Testis (tissue), 3 donors: Measurements from ENCODE around the gene DPP10. TPM values are rescaled to one million over a fixed set of nuclear protein-coding genes. Genes with fewer than 3 reads are reported as not detected.

Source experiments
- DNase-seq: peaks from one replicate; pipeline ENCODE4 v3.0.0-alpha.2; 2019
- H3K27ac ChIP-seq, 2 donors: fragments of 200-600 bp; sonication (generic); one replicate each; pipeline ENCODE4 v1.5.1; 2019
- H3K27me3 ChIP-seq: fragments of 200-600 bp; sonication (generic); one replicate; pipeline ENCODE4 v1.5.1; 2019
- H3K36me3 ChIP-seq: fragments of 200-600 bp; sonication (generic); one replicate; pipeline ENCODE4 v1.5.1; 2017; ENCODE audit warnings: low read depth; ENCODE audit errors: missing control alignments
- H3K4me1 ChIP-seq: fragments of 200-600 bp; sonication (generic); one replicate; pipeline ENCODE4 v1.5.1; 2019
- H3K4me3 ChIP-seq, 2 donors: fragments of 200-600 bp; sonication (generic); one replicate each; pipeline ENCODE4 v1.5.1; 2017 to 2019
- H3K9me3 ChIP-seq: fragments of 200-600 bp; sonication (generic); one replicate; pipeline ENCODE4 v1.5.1; 2017
- POLR2A ChIP-seq: fragments of 450-650 bp; IDR thresholded peaks from one replicate; pipeline ENCODE4 v1.6.1; 2017; ENCODE audit warnings: antibody characterized with exemption, mild to moderate bottlenecking, moderate library complexity
- WGBS, 2 donors: methylation state at CpG; one replicate each; pipeline ENCODE4 v1.1.5; 2018; 5-methylcytosine and 5-hydroxymethylcytosine counted together
- intact Hi-C: fragments of 100-400 bp; cut with DNase I; formaldehyde crosslinking; loops from one replicate; pipeline ENCODE4 v1.15.1; 2023; ENCODE audit warnings: low total_unique reads
- polyA plus RNA-seq: library from polyadenylated mRNA; stranded (reverse); fragments of 350-450 nt; fragmentation: Illumina TruSeq; extraction: RNeasy Lipid Tissue Mini Kit (QIAGEN cat#74804); gene quantifications from one replicate; pipeline ENCODE4 v1.2.3, GENCODE V29; 2014; ENCODE audit warnings: low read depth, low replicate concordance; ENCODE audit not compliant: insufficient read depth
- total RNA-seq, 2 donors: library from RNA; depleted of rRNA; stranded (reverse); fragments of >200 nt; gene quantifications; one replicate each; pipeline ENCODE4 v1.2.3, GENCODE V29; 2016
- TF ChIP-seq, protein P1 (sequence below), 3 experiments: fragments of 450-650 bp in 2 of 3; fragments of 200-600 bp in 1 of 3; sonication (generic) in 1 of 3; IDR thresholded peaks; one replicate each; pipeline ENCODE4 v1.5.1; 2016 to 2019; ENCODE audit warnings: antibody characterized with exemption in 3 of 3, mild to moderate bottlenecking in 2 of 3, moderate library complexity in 1 of 3

Gene DPP10
- total and polyA plus RNA-seq, 3 donors from 2014 or later, result 1.7 to 6.7 (median 6.7) TPM

DNA sequence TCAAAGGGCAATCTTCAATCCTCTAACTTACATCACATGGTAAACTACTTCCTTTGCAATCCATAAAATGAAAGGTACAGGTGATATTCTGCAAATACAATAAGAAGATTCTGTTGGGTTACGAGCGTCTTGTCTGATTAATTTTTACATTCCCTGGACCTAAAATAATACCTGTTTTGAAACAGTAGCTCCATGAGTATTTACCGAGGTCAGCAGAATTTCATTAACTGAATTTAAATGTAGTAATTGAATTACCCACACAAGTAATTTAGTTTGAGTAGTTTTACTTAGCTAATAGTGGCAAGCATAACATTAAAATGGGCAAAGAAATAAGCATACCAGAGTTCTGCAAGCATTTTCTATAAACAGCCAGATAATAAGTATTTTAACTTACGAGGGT is 652.0 kb downstream of the DPP10 start:
- TF ChIP-seq, protein P1, sequence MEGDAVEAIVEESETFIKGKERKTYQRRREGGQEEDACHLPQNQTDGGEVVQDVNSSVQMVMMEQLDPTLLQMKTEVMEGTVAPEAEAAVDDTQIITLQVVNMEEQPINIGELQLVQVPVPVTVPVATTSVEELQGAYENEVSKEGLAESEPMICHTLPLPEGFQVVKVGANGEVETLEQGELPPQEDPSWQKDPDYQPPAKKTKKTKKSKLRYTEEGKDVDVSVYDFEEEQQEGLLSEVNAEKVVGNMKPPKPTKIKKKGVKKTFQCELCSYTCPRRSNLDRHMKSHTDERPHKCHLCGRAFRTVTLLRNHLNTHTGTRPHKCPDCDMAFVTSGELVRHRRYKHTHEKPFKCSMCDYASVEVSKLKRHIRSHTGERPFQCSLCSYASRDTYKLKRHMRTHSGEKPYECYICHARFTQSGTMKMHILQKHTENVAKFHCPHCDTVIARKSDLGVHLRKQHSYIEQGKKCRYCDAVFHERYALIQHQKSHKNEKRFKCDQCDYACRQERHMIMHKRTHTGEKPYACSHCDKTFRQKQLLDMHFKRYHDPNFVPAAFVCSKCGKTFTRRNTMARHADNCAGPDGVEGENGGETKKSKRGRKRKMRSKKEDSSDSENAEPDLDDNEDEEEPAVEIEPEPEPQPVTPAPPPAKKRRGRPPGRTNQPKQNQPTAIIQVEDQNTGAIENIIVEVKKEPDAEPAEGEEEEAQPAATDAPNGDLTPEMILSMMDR (IDR thresholded peaks at IDR 0.05), result no peak
- no peak for TF ChIP-seq POLR2A
- Histone ChIP-seq H3K4me1 (no peaks in the 10 kb centered on the region), H3K4me3 (no peak overlapping the region), H3K27me3 (no peaks in the 10 kb centered on the region), H3K27ac (no peak overlapping the region), H3K9me3 (no peaks in the 10 kb centered on the region), H3K36me3 (no peaks in the 10 kb centered on the region)
- intact Hi-C loops, result no loop called here
- no peak for DNase-seq
- WGBS, 2 donors, result 89 to 92% methylated on average over 4 of the region's 4 CpGs

DNA sequence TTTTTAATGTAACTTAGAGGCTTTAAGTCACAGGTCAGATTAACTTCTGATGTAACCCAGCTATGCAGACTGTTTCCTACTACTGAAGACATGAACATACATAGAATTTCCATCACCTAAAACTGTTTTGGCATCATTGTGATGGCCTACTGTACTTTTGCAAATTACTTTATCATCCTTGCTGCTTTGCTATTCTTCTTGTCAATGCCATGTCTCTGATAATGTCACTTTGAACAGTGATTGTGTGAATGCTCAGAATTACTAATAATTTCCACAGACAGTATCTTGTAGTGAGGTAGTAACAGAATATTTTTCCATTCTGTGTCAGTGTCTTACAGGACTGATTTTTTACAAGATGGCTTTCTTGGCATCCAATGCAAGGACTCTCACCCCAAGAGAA is 663.5 kb downstream of the DPP10 start:
- H3K27ac ChIP-seq, result no peak overlapping the region
- intact Hi-C loops, result no loop called here
- DNase-seq, result no peak
- no peaks in the 10 kb centered on the region for H3K27me3 ChIP-seq
- no peaks in the 10 kb centered on the region for H3K9me3 ChIP-seq
- TF ChIP-seq, protein P1 (IDR thresholded peaks at IDR 0.05), result no peak
- no peak for TF ChIP-seq POLR2A
- H3K4me1 ChIP-seq, result no peaks in the 10 kb centered on the region
- H3K36me3 ChIP-seq, result no peaks in the 10 kb centered on the region
- H3K4me3 ChIP-seq, result no peak overlapping the region

DNA sequence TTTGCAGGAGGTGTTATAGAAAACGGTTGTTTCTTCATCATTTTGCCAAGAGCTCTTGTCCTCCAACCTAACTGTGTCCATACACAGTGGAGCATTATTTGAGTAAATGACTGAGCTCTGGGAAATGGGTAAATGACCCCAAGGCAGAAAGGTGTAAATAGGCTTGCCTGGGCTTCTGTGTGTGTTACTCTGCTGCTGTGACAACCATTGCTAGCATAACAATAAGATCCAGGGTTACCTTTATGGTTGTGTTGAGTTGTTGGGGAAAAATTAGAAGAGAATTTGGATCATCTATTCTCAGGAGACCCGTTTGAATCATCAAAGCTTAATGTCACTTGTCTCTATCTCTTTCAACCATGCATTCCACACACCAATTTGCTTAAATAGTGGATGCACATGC is 672.7 kb downstream of the DPP10 start:
- H3K27ac ChIP-seq, result no peak overlapping the region
- no peak overlapping the region for H3K4me3 ChIP-seq
- WGBS, 2 donors, result 54 to 71% methylated on average over 2 of the region's 2 CpGs
- no peaks in the 10 kb centered on the region for H3K27me3 ChIP-seq
- H3K9me3 ChIP-seq, result no peaks in the 10 kb centered on the region
- H3K36me3 ChIP-seq, result no peaks in the 10 kb centered on the region
- H3K4me1 ChIP-seq, result no peaks in the 10 kb centered on the region
- no peak for DNase-seq
- intact Hi-C loops, result no loop called here
- TF ChIP-seq, protein P1 (IDR thresholded peaks at IDR 0.05), result no peak
- no peak for TF ChIP-seq POLR2A

DNA sequence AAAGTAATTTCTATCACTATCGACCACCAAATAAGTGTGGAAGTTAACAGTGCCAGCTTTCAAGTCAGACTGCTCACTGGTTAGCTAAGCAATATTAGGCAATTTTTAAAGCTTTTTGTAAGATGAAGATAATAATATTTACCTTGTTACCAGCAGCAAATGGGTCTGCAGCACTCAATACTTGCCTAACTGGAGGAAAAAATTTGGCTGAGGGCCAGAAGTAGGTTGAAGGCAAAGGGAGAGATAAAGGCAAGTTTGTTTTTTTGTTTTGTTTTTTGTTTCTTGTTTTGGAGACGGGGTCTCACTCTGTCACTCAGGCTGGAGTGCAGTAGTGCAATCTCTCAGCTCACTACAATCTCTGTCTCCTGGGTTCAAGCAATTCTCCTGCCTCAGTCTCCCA is 675.9 kb downstream of the DPP10 start:
- no peak for DNase-seq
- Histone ChIP-seq H3K36me3 (no peaks in the 10 kb centered on the region), H3K4me1 (no peaks in the 10 kb centered on the region), H3K4me3 (no peak overlapping the region), H3K27ac (no peak overlapping the region), H3K9me3 (no peaks in the 10 kb centered on the region), H3K27me3 (no peaks in the 10 kb centered on the region)
- intact Hi-C loops, result no loop called here
- no peak for TF ChIP-seq POLR2A
- TF ChIP-seq, protein P1 (IDR thresholded peaks at IDR 0.05), result no peak
- 83 to 87% methylated on average over 2 of the region's 2 CpGs for WGBS, 2 donors

DNA sequence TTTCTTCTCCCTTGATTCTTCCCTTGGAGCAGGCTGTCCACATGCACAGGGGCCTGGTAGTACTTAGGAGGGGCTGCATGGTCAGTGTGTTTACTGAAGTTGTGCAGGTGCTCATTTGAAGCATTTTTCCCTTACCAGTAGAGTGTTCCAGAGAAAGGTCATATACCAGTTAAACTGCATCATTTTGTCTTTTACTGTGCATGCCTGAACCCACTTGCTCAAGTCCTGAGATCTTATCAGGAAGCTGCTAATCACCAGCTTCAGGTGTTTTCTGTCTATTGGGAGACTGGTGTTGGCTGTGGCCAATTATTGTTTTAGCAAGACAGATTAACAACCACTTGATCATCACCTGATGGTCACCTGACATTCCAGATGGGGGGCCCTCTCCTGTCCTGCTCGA is 676.6 kb downstream of the DPP10 start:
- intact Hi-C loops, result no loop called here
- no peaks in the 10 kb centered on the region for H3K9me3 ChIP-seq
- WGBS, 2 donors, result 52 to 60% methylated on average over 1 of the region's 1 CpG

More for the DNA sequence above, 676.6 kb downstream of the DPP10 start:
- Histone ChIP-seq H3K27me3 (no peaks in the 10 kb centered on the region), H3K27ac (no peak overlapping the region), H3K4me1 (no peaks in the 10 kb centered on the region), H3K4me3 (no peak overlapping the region), H3K36me3 (no peaks in the 10 kb centered on the region)
- no peak for DNase-seq
- TF ChIP-seq, protein P1 (IDR thresholded peaks at IDR 0.05), result no peak
- no peak for TF ChIP-seq POLR2A
